ENCODE data around the gene FBXO42. TPM values are rescaled to one million over a fixed set of nuclear protein-coding genes. Genes with fewer than 3 reads are reported as not detected.

FBXO42 gene
- total and polyA plus RNA-seq, 2 of the 4 experiments (the other 2 are of a cell fraction) = 12.0 to 18.8 TPM

- TF ChIP-seq SMC3 (IDR thresholded peaks at IDR 0.05; ENCODE audit: low read depth, low read length) = no peak
- TF ChIP-seq MAZ (IDR thresholded peaks at IDR 0.05; ENCODE audit: borderline replicate concordance, low read depth, low read length) = no peak
- 0 out of 2 replicates have a peak, but pooled peaks have one; percentile 6 for TF ChIP-seq CTCF (conservative IDR thresholded peaks at IDR 0.05; ENCODE audit: low read depth, low read length)
- no peak for TF ChIP-seq FOS (IDR thresholded peaks at IDR 0.05; ENCODE audit: low read depth, low read length)
- CTCF ChIA-PET = interaction anchor here (1.7 kb wide), 1 partner anchor 12 kb away, joined by 3 read pairs; no protein-coding TSS in a partner anchor
- DNase-seq = peak; percentile 18
Observed at GRCh38 chr1:16235944-16236510, 116.3 kb downstream of the FBXO42 start.

More at GRCh38 chr1:16235944-16236510, 116.3 kb downstream of the FBXO42 start:
- Histone ChIP-seq H4K91ac (ENCODE audit: insufficient read depth, low read depth, low read length) (0 out of 2 replicates have a peak overlapping the region, but pooled peaks have one; percentile 66), H3K9me1 (ENCODE audit: insufficient read depth, low read length) (0 out of 2 replicates have a peak, but pooled peaks cover 6% of the 10 kb centered on the region), H3K56ac (ENCODE audit: extremely low read depth, insufficient read depth, low read length) (no peak overlapping the region; the same call in 1 of the 2 replicates), H3K27ac (ENCODE audit: insufficient read depth, low read length) (no peak overlapping the region), H4K20me1 (ENCODE audit: insufficient read depth, low read length) (no peaks in the 10 kb centered on the region), H3K23ac (ENCODE audit: low read depth, low read length) (peak overlapping the region; percentile 86), H4K8ac (ENCODE audit: low read depth in 2 of 2, low read length in 2 of 2) (peak overlapping the region; percentile 53 to 98; a peak in 2 of 4 replicates), H3K18ac (ENCODE audit: low read depth, low read length) (no peak overlapping the region), H3K4me2 (ENCODE audit: low read depth, low read length) (peak overlapping the region; percentile 96), H3K9me3 (ENCODE audit: control insufficient read depth, insufficient read depth, low read length) (no peaks in the 10 kb centered on the region), H3K4me3 (ENCODE audit: insufficient read depth, low read depth, low read length) (peak overlapping the region; percentile 71), H2AK5ac (ENCODE audit: low read depth, low read length) (peak overlapping the region; percentile 80), H2BK20ac (ENCODE audit: low read depth, low read length) (no peak overlapping the region), H2AFZ (replicated peaks; ENCODE audit: low read length, poor library complexity) (peak overlapping the region; percentile 95), H2BK5ac (ENCODE audit: low read depth, low read length, poor library complexity, severe bottlenecking) (no peak overlapping the region), H2AK9ac (replicated peaks; ENCODE audit: low read depth, low read length, poor library complexity) (peak overlapping the region; percentile 98), H3K4ac (ENCODE audit: low read depth, low read length) (peak overlapping the region; percentile 92), H3K9ac (ENCODE audit: low read depth, low read length) (no peak overlapping the region), H3K27me3 (ENCODE audit: control insufficient read depth, insufficient read depth, low read length) (no peaks in the 10 kb centered on the region), H4K5ac (ENCODE audit: low read depth, low read length) (no peak overlapping the region), H3K14ac (replicated peaks; ENCODE audit: low read depth, low read length) (no peak overlapping the region; the same call in 1 of the 2 replicates), H2BK120ac (ENCODE audit: low read depth, low read length) (no peak overlapping the region), H3K36me3 (ENCODE audit: control insufficient read depth, insufficient read depth, low read length) (no peaks in the 10 kb centered on the region), H3K79me1 (ENCODE audit: low read depth in 1 of 2, low read length in 2 of 2) (peaks cover 0 to 9% of the 10 kb centered on the region in 2 experiments; a peak in 2 of 4 replicates), H3K4me1 (ENCODE audit: control insufficient read depth, insufficient read depth, low read length) (peaks cover 10% of the 10 kb centered on the region), H2BK15ac (ENCODE audit: low read depth, low read length) (no peak overlapping the region)
- POLR2A ChIA-PET (ENCODE audit: unreplicated experiment) = interaction anchor here (0.7 kb wide), 1 partner anchor 18 kb away, joined by 21 read pairs; no protein-coding TSS in a partner anchor
- ATAC-seq (ENCODE audit: low read depth) = peak; percentile 9
- BruUV-seq (replicated peaks) = no TSS peak
- dilution Hi-C loops (cut with HindIII; ENCODE audit: low sequenced_read_pairs, unreplicated experiment) = no loop called here
- intact Hi-C loops (cut with micrococcal nuclease) = loop anchor here (2.0 kb wide), 1 partner anchor 19 kb away; no protein-coding TSS in a partner anchor
- in situ Hi-C loops (cut with MboI; ENCODE audit: low sequenced_read_pairs) = no loop called here
- WGBS, 2 experiments (ENCODE audit: extremely low coverage in 2 of 2, insufficient read length in 1 of 2) = no CpG with 5 or more reads among the region's 6 CpGs

Data from IMR-90 (cell line).